ENCODE results near the gene OR13C8.

The OR13C8 gene

GRCh38 chr9:104575456-104575855, 6.5 kb downstream of the OR13C8 start:
- H3K27ac ChIP-seq (ENCODE audit: low read length): no peak overlapping the region
- no peak for DNase-seq
- H3K79me2 ChIP-seq (ENCODE audit: insufficient read depth, low read length): no peaks in the 10 kb centered on the region
- no peak for TF ChIP-seq EZH2 (IDR thresholded peaks at IDR 0.05; ENCODE audit: borderline replicate concordance, low read depth, low read length, severe bottlenecking)
- no peak for TF ChIP-seq CTCF (IDR thresholded peaks at IDR 0.05; ENCODE audit: borderline replicate concordance, extremely low read depth, low read length, poor library complexity, severe bottlenecking)
- H3K9ac ChIP-seq (ENCODE audit: low read depth, low read length): no peak overlapping the region
- H3K4me2 ChIP-seq (ENCODE audit: insufficient read depth, low read length): no peak overlapping the region
- H3K4me1 ChIP-seq (ENCODE audit: insufficient read depth, low read length): no peaks in the 10 kb centered on the region
- no peak for ATAC-seq (ENCODE audit: insufficient read depth, low read depth)
- no peaks in the 10 kb centered on the region for H3K27me3 ChIP-seq (ENCODE audit: insufficient read depth, low read length, poor library complexity)
- no peaks in the 10 kb centered on the region for H3K9me3 ChIP-seq (ENCODE audit: insufficient read depth, low read length, severe bottlenecking)
- no peaks in the 10 kb centered on the region for H4K20me1 ChIP-seq (ENCODE audit: insufficient read depth, low read length)
- no peak overlapping the region for H3K4me3 ChIP-seq (ENCODE audit: low read depth in 1 of 2, low read length in 2 of 2)
- no peaks in the 10 kb centered on the region for H3K36me3 ChIP-seq (ENCODE audit: insufficient read depth, low read length)
- no peak overlapping the region for H2AFZ ChIP-seq (ENCODE audit: low read depth, low read length)

GRCh38 chr9:104577263-104577662, 8.3 kb downstream of the OR13C8 start:
- H4K20me1 ChIP-seq (ENCODE audit: insufficient read depth, low read length): no peaks in the 10 kb centered on the region
- TF ChIP-seq CTCF (IDR thresholded peaks at IDR 0.05; ENCODE audit: borderline replicate concordance, extremely low read depth, low read length, poor library complexity, severe bottlenecking) (no peak), EZH2 (IDR thresholded peaks at IDR 0.05; ENCODE audit: borderline replicate concordance, low read depth, low read length, severe bottlenecking) (no peak)
- no peaks in the 10 kb centered on the region for H3K27me3 ChIP-seq (ENCODE audit: insufficient read depth, low read length, poor library complexity)
- H3K4me2 ChIP-seq (ENCODE audit: insufficient read depth, low read length): no peak overlapping the region
- H3K9me3 ChIP-seq (ENCODE audit: insufficient read depth, low read length, severe bottlenecking): no peaks in the 10 kb centered on the region
- no peaks in the 10 kb centered on the region for H3K36me3 ChIP-seq (ENCODE audit: insufficient read depth, low read length)
- H3K4me3 ChIP-seq (ENCODE audit: low read depth in 1 of 2, low read length in 2 of 2): no peak overlapping the region
- ATAC-seq (ENCODE audit: insufficient read depth, low read depth) (no peak), DNase-seq (no peak)
- H2AFZ ChIP-seq (ENCODE audit: low read depth, low read length): no peak overlapping the region
- H3K4me1 ChIP-seq (ENCODE audit: insufficient read depth, low read length): no peaks in the 10 kb centered on the region
- H3K79me2 ChIP-seq (ENCODE audit: insufficient read depth, low read length): no peaks in the 10 kb centered on the region
- no peak overlapping the region for H3K9ac ChIP-seq (ENCODE audit: low read depth, low read length)
- no peak overlapping the region for H3K27ac ChIP-seq (ENCODE audit: low read length)

GRCh38 chr9:104580562-104580961, 11.6 kb downstream of the OR13C8 start:
- no peak overlapping the region for H2AFZ ChIP-seq (ENCODE audit: low read depth, low read length)
- H3K4me3 ChIP-seq (ENCODE audit: low read depth in 1 of 2, low read length in 2 of 2): no peak overlapping the region
- H3K9ac ChIP-seq (ENCODE audit: low read depth, low read length): no peak overlapping the region
- H3K4me1 ChIP-seq (ENCODE audit: insufficient read depth, low read length): no peaks in the 10 kb centered on the region
- no peak for TF ChIP-seq EZH2 (IDR thresholded peaks at IDR 0.05; ENCODE audit: borderline replicate concordance, low read depth, low read length, severe bottlenecking)
- TF ChIP-seq CTCF (IDR thresholded peaks at IDR 0.05; ENCODE audit: borderline replicate concordance, extremely low read depth, low read length, poor library complexity, severe bottlenecking): no peak
- H3K27ac ChIP-seq (ENCODE audit: low read length): no peak overlapping the region
- no peaks in the 10 kb centered on the region for H4K20me1 ChIP-seq (ENCODE audit: insufficient read depth, low read length)
- H3K27me3 ChIP-seq (ENCODE audit: insufficient read depth, low read length, poor library complexity): no peaks in the 10 kb centered on the region
- no peaks in the 10 kb centered on the region for H3K79me2 ChIP-seq (ENCODE audit: insufficient read depth, low read length)
- no peak overlapping the region for H3K4me2 ChIP-seq (ENCODE audit: insufficient read depth, low read length)
- no peaks in the 10 kb centered on the region for H3K9me3 ChIP-seq (ENCODE audit: insufficient read depth, low read length, severe bottlenecking)
- H3K36me3 ChIP-seq (ENCODE audit: insufficient read depth, low read length): no peaks in the 10 kb centered on the region
- ATAC-seq (ENCODE audit: insufficient read depth, low read depth) (no peak), DNase-seq (no peak)
